OCI-LY3 (cell line): ENCODE data around the gene PIK3CB.

Experiments used
- EZH2phosphoT487 ChIP-seq: fragments of 200-600 bp; shearing (Covaris generic); IDR thresholded peaks from 2 replicates; pipeline ENCODE4 v1.6.1; 2018; ENCODE audit warnings: antibody characterized with exemption, mixed run types, low read depth
- TF ChIP-seq, protein P1 (sequence below): fragments of 200-600, 300-600 bp; sonication (generic); IDR thresholded peaks from 2 replicates; pipeline ENCODE4 v1.5.1; 2014; ENCODE audit warnings: antibody characterized with exemption, low read length, low read depth

DNA sequence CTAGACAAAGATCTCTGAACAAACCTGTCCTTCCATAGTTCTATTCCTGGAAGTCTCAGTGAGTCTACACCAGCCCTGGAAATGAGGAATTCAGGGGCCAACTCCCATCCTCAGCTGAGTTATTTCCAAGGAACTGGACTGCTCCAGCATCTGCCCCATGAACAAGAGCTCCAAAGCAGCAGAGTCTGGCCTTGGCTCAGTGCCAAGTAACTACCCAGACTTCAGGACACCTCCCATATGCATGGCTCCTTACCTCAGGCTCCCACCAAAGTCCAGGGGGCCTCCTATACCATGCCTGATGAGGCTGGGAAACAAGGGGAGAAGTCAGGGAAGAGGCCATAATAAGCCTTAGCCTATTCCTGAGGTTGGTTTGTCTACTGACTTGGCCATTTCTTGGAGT lies 181.2 kb downstream of the PIK3CB start:
- TF ChIP-seq, protein P1, sequence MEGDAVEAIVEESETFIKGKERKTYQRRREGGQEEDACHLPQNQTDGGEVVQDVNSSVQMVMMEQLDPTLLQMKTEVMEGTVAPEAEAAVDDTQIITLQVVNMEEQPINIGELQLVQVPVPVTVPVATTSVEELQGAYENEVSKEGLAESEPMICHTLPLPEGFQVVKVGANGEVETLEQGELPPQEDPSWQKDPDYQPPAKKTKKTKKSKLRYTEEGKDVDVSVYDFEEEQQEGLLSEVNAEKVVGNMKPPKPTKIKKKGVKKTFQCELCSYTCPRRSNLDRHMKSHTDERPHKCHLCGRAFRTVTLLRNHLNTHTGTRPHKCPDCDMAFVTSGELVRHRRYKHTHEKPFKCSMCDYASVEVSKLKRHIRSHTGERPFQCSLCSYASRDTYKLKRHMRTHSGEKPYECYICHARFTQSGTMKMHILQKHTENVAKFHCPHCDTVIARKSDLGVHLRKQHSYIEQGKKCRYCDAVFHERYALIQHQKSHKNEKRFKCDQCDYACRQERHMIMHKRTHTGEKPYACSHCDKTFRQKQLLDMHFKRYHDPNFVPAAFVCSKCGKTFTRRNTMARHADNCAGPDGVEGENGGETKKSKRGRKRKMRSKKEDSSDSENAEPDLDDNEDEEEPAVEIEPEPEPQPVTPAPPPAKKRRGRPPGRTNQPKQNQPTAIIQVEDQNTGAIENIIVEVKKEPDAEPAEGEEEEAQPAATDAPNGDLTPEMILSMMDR: no peak
- no peak for TF ChIP-seq EZH2phosphoT487
